H1 (cell line): ENCODE data around the gene SLFN13. TPM values are rescaled to one million over a fixed set of nuclear protein-coding genes. Genes with fewer than 3 reads are reported as not detected.

Experiments used
- BRCA1 ChIP-seq: IDR thresholded peaks from 2 replicates; pipeline ENCODE4 v1.6.1; 2012; ENCODE audit warnings: low read depth, low read length, improper control_type of control experiment
- CBX8 ChIP-seq: fragments of 300-800, 300-1000 bp; sonication (generic); IDR thresholded peaks from 2 replicates; pipeline ENCODE4 v1.7.1; 2016; ENCODE audit warnings: low read depth, low read length, borderline replicate concordance
- CEBPB ChIP-seq: IDR thresholded peaks from 2 replicates; pipeline ENCODE4 v1.6.1; 2012; ENCODE audit warnings: low read depth, low read length
- KDM1A ChIP-seq: fragments of 200-600, 300-600 bp; sonication (generic); IDR thresholded peaks from 2 replicates; pipeline ENCODE4 v1.7.1; 2016; ENCODE audit warnings: mild to moderate bottlenecking, low read length, borderline replicate concordance
- KDM5A ChIP-seq: fragments of 200-600 bp; IDR thresholded peaks from 2 replicates; pipeline ENCODE4 v1.7.1; 2012; ENCODE audit warnings: mild to moderate bottlenecking, low read length, inconsistent platforms, mixed read lengths
- POLR2A ChIP-seq, 2 experiments: IDR thresholded peaks; 1 replicate in 1 of 2; 2 replicates in 1 of 2; pipeline ENCODE4 v1.6.1; 2011; ENCODE audit warnings: low read depth in 2 of 2, low read length in 2 of 2, mild to moderate bottlenecking in 2 of 2; ENCODE audit errors: control extremely low read depth in 1 of 2
- POLR2AphosphoS5 ChIP-seq: IDR thresholded peaks from 2 replicates; pipeline ENCODE4 v1.6.1; 2011; ENCODE audit warnings: low read depth, low read length
- RNF2 ChIP-seq: fragments of 200-900, 300-1000 bp; sonication (generic); IDR thresholded peaks from 2 replicates; pipeline ENCODE4 v1.7.1; 2016; ENCODE audit warnings: borderline replicate concordance, low read depth, mild to moderate bottlenecking, antibody characterized with exemption, low read length; ENCODE audit not compliant: poor library complexity, severe bottlenecking; ENCODE audit errors: missing control alignments
- TAF1 ChIP-seq: IDR thresholded peaks from 2 replicates; pipeline ENCODE4 v1.6.1; 2011; ENCODE audit warnings: mild to moderate bottlenecking, low read depth, low read length
- TAF7 ChIP-seq: optimal IDR thresholded peaks from 2 replicates; pipeline ENCODE3; 2011; ENCODE audit warnings: low read depth, mild to moderate bottlenecking, inconsistent platforms, low read length, moderate library complexity, borderline replicate concordance
- TCF12 ChIP-seq: IDR thresholded peaks from 2 replicates; pipeline ENCODE4 v1.6.1; 2011; ENCODE audit warnings: low read depth, mild to moderate bottlenecking, low read length
- polyA plus RNA-seq, 7 experiments: library from polyadenylated mRNA; depleted of rRNA in 3 of 7; stranded (reverse) in 5 of 7; unstranded in 2 of 7; fragments of >200 nt in 5 of 7; fragments of 200-250 nt in 2 of 7; gene quantifications; 1 replicate in 5 of 7; 2 replicates in 1 of 7; 4 replicates in 1 of 7; pipeline versions ENCODE4 v1.2.1 to v1.2.3, GENCODE V29; 2011 to 2013; ENCODE audit warnings: missing spikeins in 2 of 7, mixed read lengths in 2 of 7
- total RNA-seq: library from RNA; stranded (reverse); fragmentation: NEBNext Ultra II Directional; extraction: Animal tissue kit (Norgen Biotek cat#: 25700); gene quantifications from 2 replicates; pipeline ENCODE4 v1.2.1, GENCODE V29; 2021

Gene SLFN13
- total and polyA plus RNA-seq, 2 of the 8 experiments (the other 6 are each of a cell fraction or from before 2014, with no cell fraction given): 15.7 to 27.5 TPM

- TF ChIP-seq RNF2 (peak; percentile 75), TCF12 (0 out of 2 replicates have a peak, but pooled peaks have one; percentile 51), TAF7 (no peak), CEBPB (no peak), KDM5A (no peak), KDM1A (no peak), POLR2A (IDR thresholded peaks at IDR 0.05; ENCODE audit: control extremely low read depth in 1 of 2, low read depth in 2 of 2, low read length in 2 of 2) (no peak), CBX8 (no peak), BRCA1 (no peak), POLR2AphosphoS5 (no peak), TAF1 (no peak)
Observed at GRCh38 chr17:35493040-35493439, 44.5 kb upstream of the SLFN13 start (continued).
